ENCODE measurements around the gene PRAC2.

The PRAC2 gene

DNA sequence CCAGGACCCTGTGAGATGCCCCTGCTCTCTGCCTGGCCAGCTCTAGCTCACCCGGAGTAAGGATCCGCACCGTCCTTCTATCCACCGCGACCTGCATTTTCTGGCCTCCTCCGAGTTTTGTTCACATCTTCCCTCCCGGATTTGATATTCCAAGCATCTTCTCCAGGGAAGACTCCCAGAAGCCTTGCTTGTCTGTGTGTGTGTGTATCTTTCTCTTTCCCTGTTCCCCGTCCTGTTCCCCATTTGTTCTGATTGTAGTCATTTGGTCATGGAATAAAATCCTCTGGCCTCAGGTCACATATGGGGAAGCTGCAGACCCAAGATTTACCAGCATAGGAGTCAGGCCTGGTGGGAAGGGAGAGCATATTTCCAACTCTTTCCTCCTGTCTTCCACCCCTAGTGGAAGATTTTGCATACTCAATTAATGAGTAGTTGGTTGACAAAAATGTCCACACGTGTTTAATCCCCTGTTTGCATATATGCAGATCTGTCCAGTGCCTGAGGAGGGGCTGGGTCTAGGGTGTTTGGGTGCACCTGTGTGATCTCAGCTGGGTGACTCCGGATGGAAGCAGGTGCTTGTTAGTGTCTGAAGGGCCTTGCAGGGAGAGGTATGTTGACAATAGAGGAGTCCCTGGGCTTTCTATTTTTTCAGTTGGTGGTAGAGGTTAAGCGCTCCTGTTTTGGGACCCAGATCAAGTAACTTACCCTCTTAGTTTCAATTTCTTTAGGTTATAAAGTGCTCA is 2.5 kb upstream of the PRAC2 start:
- no peak for DNase-seq

DNA sequence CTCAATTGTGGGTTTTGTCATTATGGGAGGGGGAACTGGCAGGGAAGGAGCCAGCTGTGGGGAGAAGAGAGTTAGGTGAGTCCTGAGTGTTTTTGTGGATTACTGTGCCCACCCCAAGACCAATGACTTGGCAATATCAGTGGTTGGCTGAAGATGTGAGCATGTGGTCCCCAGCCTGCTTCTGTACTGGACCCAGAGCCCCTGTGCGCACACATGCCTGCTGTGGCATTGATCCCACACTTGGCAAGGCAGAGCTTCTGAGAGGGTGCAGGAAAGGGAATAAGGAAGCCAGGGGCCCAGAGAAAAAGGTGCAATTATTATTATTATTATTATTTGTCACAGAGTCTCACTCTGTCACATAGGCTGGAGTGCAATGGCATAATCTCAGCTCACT is 2.0 kb upstream of the PRAC2 start:
- no peak for DNase-seq

DNA sequence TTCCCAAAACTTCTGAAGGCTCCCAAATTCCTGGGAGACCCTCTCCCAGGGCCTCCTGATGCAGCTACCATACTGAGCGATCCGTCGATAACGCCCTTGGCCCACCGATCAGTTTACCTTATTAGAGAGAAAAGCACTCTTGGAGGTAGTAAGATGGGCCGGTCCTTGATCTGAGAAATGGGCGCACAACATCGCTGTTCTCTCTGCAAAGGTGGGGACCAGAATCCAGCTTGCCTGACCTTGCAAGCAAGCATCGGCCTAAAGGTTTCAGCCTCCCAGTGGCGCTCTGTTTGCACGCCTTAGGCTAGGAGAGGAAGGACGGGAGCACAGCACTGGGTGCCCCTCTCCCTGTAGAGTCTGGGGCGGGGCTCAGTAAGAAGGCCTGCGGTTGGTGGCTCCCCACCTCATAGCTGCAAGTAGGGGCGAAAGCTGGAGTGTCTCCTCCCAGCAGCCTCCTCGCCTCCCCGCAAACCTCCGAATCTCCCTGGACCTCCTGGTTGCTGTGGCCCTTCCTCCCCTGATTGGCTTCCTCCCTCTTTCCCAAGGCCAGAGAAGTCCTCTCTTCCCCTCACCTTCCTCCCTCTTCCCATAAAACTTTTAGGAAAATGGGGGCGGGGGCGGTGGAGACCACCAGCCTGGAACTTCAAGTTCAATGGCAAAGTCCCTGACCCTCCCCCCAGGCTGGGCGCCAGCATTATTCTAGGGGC is 631 bp upstream of the PRAC2 start, which contains the start of gene PRAC1:
TSS of gene PRAC1 (minus strand) at position 318 of the 707 bp plus-strand sequence. CDS start at position 192, 126 bp downstream.
- DNase-seq, result no peak

DNA sequence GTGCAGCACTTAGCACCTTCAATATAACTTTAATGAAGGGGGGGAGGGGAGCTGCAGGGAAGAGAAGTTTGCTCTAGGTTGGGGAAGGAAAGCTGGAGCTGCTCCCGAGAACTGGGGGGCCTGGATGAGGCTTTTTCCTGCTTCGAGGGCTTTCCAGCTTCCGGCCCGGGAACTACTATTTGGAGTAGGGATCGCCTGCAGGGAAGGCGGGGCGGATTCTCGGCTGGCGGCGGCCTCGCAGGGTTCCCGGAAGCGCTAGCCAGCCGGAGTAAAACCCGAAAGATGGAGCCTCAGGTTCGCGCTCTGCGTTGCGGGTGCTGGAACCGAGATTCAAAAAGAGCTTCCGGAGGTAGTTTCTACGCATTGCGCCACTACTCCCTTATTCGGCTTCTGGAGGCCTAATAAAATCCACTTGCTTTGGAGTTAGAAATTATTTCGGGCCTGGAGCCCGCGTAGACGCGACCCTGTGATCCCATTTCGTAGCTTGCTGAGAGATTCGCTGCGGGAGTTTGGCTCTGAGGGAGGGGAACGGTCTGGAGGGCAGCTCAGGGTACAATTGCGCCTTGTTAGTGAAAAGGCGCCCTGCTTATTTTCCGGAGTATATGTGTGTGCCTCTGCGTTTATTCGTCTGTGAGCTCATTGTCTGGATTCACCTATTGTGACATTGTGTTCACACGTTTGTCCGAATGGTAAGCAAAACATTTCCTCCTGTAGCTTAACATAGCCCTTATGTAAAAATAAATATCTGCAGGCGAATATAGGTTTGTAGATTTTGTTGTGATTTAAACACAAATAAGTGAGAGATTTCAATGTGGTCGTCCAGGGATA is 652 bp downstream of the PRAC2 start:
- no peak for DNase-seq

DNA sequence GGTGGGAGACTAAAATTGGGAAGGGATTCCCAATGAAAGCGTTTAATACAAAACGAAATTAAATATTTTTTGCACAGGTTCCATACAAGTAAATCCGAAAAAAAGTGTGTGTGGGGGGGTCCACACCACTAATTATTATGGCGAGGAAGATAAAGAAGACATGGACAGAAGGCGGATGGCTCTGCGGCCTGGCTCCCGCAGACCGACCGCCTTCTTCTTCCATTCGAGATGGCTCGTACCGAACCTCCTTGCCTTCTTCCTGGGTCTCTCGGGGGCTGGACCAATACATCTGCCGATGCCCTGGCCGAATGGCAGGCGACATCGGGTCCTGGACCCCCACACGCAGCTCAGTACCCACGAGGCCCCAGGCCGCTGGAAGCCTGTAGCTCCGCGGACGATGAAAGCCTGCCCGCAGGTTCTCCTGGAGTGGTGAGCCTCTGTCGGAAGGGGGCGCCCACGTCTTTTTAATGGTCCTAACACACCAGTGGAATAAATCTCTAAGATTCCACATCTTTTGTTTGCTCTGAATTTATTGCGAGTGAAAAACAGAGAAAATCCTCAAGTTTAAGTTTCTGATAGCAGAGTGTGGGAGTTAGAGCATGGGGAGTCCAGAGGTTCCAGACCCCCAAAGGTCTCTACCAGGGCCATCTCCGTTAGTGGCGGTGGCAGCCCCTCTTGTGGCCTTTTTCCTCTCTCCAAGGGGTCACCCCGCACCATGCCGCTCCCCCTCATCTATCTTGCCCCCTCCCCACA is 1.4 kb downstream of the PRAC2 start:
- peak; percentile 33 for DNase-seq

DNA sequence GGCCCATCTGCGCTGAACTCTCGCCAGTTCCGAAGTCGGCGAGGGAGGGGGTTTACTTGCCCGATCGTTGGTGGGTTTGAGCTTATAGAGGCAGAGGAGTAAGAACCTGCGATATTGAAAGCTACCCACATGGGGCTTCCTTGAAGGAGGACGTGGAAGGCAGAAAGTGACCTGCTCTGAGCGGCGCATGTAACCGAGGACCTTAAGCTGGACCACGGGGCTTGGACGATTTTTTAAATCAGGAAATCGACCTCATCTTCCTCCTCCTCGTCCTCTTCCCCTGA is 2.0 kb downstream of the PRAC2 start:
- no peak for DNase-seq

DNA sequence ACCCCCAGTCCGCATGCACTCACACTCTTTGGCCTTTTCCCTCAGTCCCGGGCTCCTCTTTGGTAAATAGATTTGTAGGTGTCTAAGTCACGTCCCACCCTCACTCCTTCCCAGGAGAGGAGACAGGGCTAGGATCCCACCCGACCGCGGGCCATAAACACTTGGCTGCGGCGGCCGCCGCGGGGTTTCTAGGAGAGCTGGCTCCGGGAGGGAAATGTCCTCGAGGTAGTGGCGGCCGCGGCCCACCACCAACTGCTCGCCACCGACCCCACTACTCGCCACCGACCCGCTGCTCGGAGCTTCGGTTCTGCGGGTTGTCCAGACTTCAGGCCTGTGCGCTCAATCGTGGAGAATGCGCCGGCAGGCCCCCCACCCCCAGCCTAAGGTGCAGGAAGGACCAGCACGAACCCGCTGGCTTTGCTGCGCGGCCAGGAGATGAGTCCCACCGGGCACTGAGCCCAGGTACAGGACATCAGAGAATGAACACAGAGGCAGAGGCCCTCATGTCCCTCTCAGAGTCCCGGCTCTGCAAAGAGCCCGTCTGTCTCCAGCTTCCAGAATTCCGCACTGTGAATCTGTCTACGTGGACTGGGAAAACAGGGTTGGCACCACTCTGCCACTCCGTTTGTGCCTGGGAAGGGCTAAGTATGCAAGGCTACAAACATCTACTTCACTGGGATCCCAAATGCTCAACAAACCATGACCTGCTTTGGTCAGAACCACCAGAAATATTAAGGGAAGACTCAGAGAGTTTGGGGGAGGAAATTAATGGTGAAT is 2.5 kb downstream of the PRAC2 start:
- no peak for DNase-seq

DNA sequence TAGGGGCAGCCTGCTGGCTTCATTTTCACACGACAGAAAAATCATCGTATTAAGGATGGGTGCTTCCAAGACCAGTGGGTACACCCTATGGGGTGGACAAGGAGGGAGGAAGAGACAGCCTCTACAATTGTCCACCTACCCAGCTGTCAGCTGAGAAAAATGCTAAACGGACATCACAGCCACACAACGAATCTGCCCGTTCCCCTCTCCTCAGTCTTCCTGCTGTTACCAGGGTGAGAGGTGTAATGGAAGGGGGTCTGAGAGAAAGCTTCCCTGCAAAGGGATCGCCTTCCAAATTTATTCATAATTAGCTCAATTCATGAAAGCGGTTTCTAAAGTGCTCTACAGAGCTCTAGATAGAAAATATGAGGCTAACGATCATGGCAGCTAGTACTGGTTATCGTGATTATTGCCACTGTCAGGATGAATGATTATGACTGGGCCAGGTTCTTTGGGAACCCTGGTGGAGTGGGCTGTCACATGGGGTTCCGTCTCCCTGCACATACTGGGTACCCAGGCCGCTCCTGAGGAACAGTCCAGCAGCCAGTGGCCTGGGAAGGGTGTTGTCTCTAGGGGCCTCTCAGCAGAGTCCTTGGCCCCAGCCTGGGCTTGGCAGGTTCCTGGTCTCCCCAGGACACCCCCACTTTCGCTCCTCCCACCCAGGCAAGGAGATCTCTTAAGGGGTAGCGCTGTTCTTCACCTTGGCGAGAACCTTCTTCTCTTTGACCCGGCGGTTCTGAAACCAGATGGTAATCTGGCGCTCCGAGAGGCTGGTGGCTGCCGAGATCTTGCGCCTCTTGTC is 3.3 kb downstream of the PRAC2 start:
- DNase-seq, result no peak

DNA sequence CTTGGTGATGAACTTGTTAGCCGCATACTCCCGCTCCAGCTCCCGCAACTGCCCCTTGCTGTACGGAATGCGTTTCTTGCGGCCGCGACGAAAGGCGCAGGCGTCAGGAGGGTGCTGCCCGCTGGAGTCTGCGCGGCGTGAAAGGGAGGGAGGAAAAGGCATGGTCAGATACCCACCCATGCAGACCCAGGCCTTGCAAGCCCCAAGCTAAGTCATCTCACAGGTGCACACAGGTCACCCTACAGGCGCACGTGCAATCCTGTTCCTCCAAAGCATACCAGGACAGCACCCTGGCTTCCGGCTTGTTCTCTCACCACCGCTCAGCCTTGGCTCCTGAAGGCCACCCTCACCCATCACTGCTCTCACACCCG is 3.9 kb downstream of the PRAC2 start:
- no peak for DNase-seq

DNA sequence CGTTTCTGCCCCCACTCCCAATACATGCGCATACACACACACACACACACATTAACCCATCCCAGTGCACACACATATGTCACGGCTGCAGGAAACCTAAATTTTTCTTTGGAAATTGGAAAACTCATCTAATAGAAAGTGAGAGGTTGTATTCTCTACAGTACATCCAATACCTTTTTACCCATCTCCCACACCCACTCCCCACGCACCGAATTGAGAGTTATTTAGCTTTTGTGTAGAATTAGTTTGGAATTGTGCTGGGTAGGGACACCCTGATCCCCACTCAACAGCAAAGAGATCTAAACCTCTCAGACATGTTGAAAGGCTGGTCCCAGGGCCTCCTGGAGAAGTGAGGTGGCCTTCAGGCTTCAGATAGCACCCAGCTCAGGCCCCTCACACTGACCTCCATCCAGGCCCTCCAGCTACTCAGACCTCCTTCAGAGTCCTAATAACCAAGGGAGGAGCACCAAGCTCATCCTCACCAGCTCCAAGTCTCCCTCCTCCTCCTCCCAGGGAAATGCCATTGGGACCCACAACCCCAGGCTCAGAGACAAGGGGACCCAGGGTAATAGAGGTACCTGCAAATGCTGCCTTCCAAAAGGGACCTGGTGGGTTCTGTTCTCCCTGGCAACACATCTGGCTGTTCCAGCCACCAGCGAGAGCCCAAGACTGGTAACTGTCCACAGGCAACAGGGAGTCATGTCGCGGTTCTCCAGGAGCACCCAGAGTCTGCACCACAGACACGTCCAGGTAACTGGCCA is 4.6 kb downstream of the PRAC2 start:
- no peak for DNase-seq

DNA sequence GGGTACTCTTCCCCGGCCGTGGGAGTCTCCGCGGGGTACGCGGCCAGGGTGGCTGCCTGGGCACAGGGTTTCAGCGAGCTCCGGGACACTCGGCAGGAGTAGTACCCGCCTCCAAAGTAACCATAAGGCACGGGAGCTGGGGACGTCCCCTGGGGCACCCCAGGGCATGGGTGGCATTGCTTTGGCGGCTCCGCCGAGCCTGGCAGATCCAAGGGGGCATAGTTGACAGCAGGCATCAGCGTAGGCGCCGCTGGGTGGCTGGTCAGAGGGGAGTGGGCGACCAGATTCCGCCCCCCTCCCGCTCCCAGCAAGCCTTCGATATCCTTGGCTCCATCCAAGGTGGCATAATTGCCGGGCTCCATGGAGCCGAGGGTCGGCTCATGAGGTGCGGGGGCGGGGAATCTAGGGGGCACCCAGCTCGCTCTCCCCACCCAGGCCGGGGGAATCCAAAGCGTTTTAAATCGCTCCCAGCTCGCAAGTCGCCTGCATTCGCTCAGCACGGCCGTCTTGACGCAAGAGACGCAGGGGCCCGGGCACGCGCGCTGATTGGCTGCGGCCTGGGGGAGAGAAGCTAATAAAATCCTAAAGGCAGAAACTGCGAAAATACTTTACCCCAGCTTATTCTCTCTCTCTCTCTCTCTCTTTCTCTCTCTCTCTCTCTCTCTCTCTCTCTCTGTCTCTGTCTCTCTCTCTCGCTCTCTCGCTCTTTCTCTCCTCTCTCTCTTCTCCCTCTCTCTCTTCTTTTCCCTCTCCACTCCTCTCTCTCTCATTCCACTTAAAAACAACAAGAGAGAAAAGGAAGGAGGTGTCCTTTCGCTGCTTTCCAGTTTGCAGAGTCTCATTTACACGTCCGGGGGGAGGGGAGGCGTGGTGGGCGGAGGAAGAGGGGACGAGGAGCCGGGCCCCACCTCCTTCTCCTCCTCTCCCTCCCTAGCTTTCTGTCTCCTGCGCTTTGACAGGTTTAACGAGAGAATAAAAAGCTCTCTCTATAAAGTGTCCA is 5.5 kb downstream of the PRAC2 start, which contains the start of gene HOXB13:
TSS of gene HOXB13 (minus strand) at position 519 of the 1,000 bp plus-strand sequence. CDS start at position 362, 157 bp downstream.
- DNase-seq, result no peak

DNA sequence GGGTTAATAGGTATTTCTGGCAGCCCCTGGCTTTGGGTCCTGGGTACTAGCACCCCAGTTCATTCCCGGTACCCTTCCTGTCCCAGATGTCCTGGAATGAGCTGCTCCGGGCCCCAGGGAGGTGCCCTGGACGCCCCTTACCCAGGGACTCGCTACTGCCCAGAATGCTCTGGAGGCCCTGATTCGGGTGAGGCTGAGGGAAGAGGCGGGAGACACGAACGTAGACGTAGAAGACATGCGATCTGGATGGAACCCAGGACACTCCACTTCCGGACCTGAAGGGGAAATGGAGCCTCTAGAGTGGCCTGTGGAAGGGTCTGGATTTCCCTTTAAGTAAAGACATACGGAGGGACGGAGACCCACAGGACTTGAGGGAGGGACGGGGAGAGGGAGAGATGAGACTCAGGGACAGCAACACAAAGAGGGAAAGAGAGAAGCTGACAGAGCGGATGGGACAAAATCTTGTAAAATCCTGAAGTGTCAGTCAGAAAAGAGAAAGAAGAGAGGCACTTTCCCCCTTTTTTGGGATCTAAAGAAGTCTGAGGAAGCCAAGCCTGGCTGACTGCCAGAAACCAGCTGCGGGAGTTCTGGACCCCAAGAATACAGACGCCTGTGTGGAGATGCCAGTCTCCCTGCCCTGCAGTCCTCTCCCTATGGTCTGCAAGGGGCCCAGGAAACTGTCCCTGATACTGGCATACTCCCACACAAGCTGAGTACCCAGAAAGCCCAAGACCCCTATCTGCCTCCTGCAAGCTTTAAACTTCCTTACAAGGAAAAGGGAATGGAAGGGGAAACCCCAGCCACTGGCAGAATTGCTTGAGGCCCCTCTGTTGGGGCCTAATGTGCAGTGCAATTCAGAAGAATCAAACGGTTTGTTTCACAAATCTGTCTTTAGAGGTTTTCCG is 6.6 kb downstream of the PRAC2 start:
- no peak for DNase-seq

DNA sequence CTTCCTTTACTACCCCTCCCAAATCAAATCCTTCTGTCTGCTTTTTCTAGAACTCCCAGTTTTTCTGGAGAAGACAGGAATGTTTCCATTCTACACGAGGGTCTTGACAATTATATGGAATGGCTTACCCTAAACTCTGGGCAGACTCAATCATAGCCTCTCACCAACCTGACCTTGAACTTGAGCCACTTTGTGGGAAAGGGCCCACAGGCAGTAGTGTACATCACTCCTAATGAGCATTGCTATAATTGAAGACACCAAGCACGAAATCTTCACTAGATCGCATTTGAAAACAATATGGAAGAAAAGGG is 7.2 kb downstream of the PRAC2 start:
- DNase-seq, result no peak

DNA sequence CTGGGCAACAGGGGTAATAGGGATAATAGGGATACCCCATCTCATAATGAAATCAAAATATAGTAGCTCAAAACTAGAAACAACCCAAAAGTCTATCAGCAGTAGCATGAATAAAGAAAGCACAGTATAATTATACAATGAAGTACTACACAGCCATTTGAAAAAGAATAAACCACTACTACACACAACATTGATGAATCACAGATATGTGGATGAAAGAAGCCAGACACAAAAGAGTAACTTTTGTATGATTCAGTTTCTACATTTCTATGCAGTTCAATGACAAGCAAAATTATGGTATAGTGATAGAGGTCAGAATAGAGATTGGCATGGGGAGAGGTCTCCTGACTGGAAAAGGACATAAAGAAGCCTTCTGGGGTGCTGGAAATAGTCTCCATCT is 8.4 kb downstream of the PRAC2 start:
- no peak for DNase-seq

DNA sequence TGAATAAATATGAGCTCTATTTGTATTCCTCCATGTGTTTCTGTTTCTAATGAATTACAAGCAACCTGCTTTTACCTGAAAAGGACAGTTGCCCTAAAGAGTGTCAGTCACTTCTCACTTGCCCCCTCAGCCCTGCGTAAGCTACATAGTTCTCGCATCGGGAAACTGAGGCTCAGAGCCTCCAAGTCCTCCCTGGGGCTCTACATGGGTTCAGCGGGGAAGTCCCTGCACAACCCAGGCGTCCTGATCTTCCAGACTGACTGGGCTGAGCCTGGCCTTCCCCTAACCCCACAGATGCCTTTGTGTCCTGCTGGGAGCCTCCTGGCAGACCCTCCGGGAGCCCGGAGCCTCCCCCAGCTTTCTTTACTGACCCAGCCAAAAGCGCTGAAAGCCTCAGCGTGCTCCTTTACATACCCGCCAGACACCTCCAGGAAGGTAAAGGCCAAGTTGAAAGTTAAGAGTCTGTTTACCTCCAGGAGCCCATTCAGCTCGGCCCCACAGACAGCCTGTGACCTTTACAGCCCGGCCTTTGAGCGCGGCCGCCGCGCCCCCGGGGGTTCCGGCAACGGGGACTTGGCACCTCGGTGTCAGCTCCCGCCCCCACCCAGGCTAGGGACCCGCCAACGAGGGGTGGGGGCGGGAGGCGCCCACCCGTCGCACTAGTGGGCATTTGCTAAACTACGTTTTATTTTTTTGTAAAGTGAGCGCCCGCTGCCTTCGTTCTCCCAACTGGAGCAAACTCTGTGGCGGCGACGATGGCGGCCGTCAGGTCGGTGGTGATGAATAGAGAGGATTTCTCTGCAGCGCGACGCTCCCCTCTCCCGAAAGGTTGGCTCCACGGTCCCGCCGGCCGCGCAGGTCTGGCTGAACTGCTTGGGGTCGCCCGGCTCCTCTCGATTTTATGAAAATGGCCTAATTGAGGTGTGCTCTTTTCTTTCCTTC is 10.0 kb downstream of the PRAC2 start:
- no peak for DNase-seq

DNA sequence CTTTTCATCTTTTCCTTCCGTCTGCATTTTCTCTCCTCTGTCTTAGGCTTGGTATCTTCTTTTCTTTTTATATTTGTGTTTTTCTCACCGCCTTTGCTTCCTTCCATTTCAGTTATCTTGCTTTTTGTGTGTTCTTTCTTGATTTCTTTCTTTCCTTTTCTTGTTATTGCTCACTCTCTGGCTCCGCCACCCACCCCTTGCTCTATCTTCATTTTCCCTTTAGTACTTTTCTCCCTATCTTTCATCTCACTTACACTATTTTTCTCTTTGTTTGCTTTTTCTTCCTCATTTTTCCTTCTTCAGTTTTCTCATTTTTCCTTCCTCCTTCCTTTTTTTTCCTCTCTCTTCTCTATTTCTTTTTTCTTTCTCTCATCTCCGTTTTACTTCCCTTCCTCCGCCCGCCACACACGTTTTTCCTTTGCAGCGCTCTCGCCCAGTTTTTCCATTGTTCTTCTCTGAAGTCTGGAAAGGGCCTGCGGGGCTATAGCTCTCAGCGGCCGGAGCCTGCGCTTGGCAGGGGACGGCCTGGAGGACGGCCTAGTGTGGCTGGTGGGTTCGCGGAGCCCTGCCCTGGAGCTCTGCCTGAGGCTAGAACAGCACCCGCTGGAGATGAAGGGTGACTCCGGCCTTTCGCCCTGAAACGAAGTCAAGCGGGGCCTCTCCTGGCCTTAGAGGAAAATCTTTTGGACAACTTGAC is 10.8 kb downstream of the PRAC2 start:
- DNase-seq, result no peak

Measured in NCI-H2171 treated with DMSO at 0.1 percent for 48 hours (cell line).